Lower leg skin (tissue), 3 donors: ENCODE measurements around the gene C12orf76.

ENCODE experiments used
- POLR2A ChIP-seq, 2 donors: fragments of 450-650 bp; IDR thresholded peaks; one replicate each; pipeline ENCODE4 v1.6.1; 2016 to 2017; ENCODE audit warnings: antibody characterized with exemption in 2 of 2, mild to moderate bottlenecking in 1 of 2, moderate library complexity in 1 of 2
- TF ChIP-seq, protein P1 (sequence below), 3 donors: fragments of 450-650 bp; IDR thresholded peaks; one replicate each; pipeline ENCODE4 v1.5.1; 2016; ENCODE audit warnings: antibody characterized with exemption in 3 of 3, mild to moderate bottlenecking in 3 of 3, moderate library complexity in 2 of 3

DNA sequence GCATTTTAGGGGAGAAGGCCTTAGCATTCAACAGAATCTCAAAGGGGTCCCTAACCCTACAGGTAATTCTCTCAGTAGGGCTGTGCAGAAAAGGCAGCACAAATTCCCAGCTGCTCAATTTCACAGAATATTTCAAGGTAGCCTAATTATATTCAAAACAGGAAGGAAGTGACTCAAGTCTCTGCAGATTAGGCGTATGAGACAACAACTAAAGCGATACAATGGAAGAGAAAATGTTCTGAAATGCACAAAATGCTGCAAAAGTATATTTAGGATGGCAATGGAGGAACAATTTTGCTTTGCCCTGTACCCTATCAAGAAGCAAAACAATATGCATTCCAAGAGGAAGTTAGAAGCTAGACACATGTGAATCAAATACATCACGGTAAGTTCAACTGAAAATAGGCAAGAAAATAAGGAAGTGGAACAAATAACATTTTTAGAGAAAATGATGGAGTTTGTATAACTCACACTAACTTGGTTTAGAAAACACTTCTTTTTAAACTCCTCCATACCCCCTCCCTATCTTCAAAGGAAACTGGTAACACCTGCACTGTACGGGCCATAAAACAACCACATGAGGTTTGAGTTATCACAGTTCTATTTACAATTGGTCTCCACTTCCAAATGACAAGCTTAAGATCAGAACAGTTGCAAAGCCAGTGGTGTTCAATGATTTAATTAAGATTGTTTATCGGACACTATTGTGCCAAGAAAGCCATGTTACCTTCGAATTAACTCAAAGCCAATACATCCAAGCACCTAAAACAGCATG lies 53.7 kb downstream of the C12orf76 start:
- no peak for TF ChIP-seq POLR2A (IDR thresholded peaks at IDR 0.05)
- TF ChIP-seq, protein P1, sequence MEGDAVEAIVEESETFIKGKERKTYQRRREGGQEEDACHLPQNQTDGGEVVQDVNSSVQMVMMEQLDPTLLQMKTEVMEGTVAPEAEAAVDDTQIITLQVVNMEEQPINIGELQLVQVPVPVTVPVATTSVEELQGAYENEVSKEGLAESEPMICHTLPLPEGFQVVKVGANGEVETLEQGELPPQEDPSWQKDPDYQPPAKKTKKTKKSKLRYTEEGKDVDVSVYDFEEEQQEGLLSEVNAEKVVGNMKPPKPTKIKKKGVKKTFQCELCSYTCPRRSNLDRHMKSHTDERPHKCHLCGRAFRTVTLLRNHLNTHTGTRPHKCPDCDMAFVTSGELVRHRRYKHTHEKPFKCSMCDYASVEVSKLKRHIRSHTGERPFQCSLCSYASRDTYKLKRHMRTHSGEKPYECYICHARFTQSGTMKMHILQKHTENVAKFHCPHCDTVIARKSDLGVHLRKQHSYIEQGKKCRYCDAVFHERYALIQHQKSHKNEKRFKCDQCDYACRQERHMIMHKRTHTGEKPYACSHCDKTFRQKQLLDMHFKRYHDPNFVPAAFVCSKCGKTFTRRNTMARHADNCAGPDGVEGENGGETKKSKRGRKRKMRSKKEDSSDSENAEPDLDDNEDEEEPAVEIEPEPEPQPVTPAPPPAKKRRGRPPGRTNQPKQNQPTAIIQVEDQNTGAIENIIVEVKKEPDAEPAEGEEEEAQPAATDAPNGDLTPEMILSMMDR (IDR thresholded peaks at IDR 0.05), result no peak
